GM12864 (cell line): ENCODE data around the gene CLN6.
"Not testable (repeated sequence)": the region's sequence is repeated elsewhere in the genome, so short reads cannot be mapped to it uniquely, and the experiment has no call there.

Source experiments
- DNase-seq: peaks from one replicate; pipeline ENCODE4 v3.0.0-alpha.2; 2011; ENCODE audit warnings: low read depth
- H3K4me3 ChIP-seq: 2 replicates; pipeline ENCODE4 v1.5.1; 2011; ENCODE audit warnings: mild to moderate bottlenecking, low read depth, low read length, control low read depth
- CTCF ChIP-seq: IDR thresholded peaks from 2 replicates; pipeline ENCODE4 v1.5.1; 2011; ENCODE audit warnings: low read depth, mild to moderate bottlenecking, moderate library complexity, low read length, control low read depth, inconsistent platforms; ENCODE audit errors: missing control alignments

The CLN6 gene

GRCh38 chr15:68204776-68205557 lies 24.6 kb downstream of the CLN6 start, which contains the start of gene CALML4:
Gene CALML4 (minus strand): TSS chr15:68205332. CDS start chr15:68205247, 85 bp downstream.
- no peak within 1 kb of the TSS for H3K4me3 ChIP-seq
- no peak for TF ChIP-seq CTCF
- no peak for DNase-seq

GRCh38 chr15:68204361-68204760 lies 25.2 kb downstream of the CLN6 start:
- DNase-seq: no peak
- H3K4me3 ChIP-seq: no peak overlapping the region
- no peak for TF ChIP-seq CTCF

- no peak for TF ChIP-seq CTCF
- H3K4me3 ChIP-seq: no peak overlapping the region
- DNase-seq: no peak
Measured at GRCh38 chr15:68203956-68204355, 25.6 kb downstream of the CLN6 start.

GRCh38 chr15:68203486-68203885 lies 26.0 kb downstream of the CLN6 start:
- DNase-seq: no peak
- no peak overlapping the region for H3K4me3 ChIP-seq
- TF ChIP-seq CTCF: no peak

- H3K4me3 ChIP-seq, DNase-seq: not testable (repeated sequence)
Measured at GRCh38 chr15:68202994-68203393, 26.5 kb downstream of the CLN6 start.

GRCh38 chr15:68201879-68202261 lies 27.7 kb downstream of the CLN6 start:
- no peak overlapping the region for H3K4me3 ChIP-seq
- DNase-seq: no peak
- no peak for TF ChIP-seq CTCF

- TF ChIP-seq CTCF: no peak
- H3K4me3 ChIP-seq: no peak overlapping the region
- no peak for DNase-seq
Measured at GRCh38 chr15:68201153-68201878, 28.2 kb downstream of the CLN6 start.
